ENCODE results near the gene LTV1.
"Not testable (repeated sequence)": the region's sequence is repeated elsewhere in the genome, so short reads cannot be mapped to it uniquely, and the experiment has no call there.

The LTV1 gene

GRCh38 chr6:143842461-143842901, 657 bp upstream of the LTV1 start:
- DNase-seq, result peak in 1 of 56 donors; percentile 20

- peak in 1 of 56 donors; percentile 36 for DNase-seq
Observed at GRCh38 chr6:143843677-143843999, 500 bp downstream of the LTV1 start.

- no peak for DNase-seq
Observed at GRCh38 chr6:143844006-143844405, 868 bp downstream of the LTV1 start.

GRCh38 chr6:143845033-143845432, 1.9 kb downstream of the LTV1 start:
- DNase-seq, result no peak

- DNase-seq, result not testable (repeated sequence)
Observed at GRCh38 chr6:143851706-143852105, 8.6 kb downstream of the LTV1 start.

GRCh38 chr6:143855057-143855456, 11.9 kb downstream of the LTV1 start:
- DNase-seq, result not testable (repeated sequence)

- DNase-seq, result not testable (repeated sequence)
Observed at GRCh38 chr6:143856762-143857161, 13.6 kb downstream of the LTV1 start.

GRCh38 chr6:143857651-143858050, 14.5 kb downstream of the LTV1 start:
- no peak for DNase-seq

GRCh38 chr6:143859891-143860660, 16.9 kb downstream of the LTV1 start:
- no peak for DNase-seq

- DNase-seq, result no peak
Observed at GRCh38 chr6:143863771-143864170, 20.6 kb downstream of the LTV1 start.

GRCh38 chr6:143864234-143864633, 21.1 kb downstream of the LTV1 start, which contains the start of gene ZC2HC1B:
Gene ZC2HC1B, plus strand, starts transcription at chr6:143864474. Its CDS starts 66 bp downstream, at chr6:143864540.
- no peak for DNase-seq

- no peak for DNase-seq
Observed at GRCh38 chr6:143867236-143867635, 24.1 kb downstream of the LTV1 start.

GRCh38 chr6:143868808-143869207, 25.7 kb downstream of the LTV1 start:
- DNase-seq, result not testable (repeated sequence)

GRCh38 chr6:143871202-143871730, 28.1 kb downstream of the LTV1 start:
- not testable (repeated sequence) for DNase-seq

GRCh38 chr6:143872201-143872600, 29.1 kb downstream of the LTV1 start:
- DNase-seq, result no peak

- not testable (repeated sequence) for DNase-seq
Observed at GRCh38 chr6:143873600-143873999, 30.5 kb downstream of the LTV1 start.

- not testable (repeated sequence) for DNase-seq
Observed at GRCh38 chr6:143874503-143874902, 31.4 kb downstream of the LTV1 start.

- DNase-seq, result no peak
Observed at GRCh38 chr6:143877584-143878271, 34.6 kb downstream of the LTV1 start.

GRCh38 chr6:143878272-143878760, 35.2 kb downstream of the LTV1 start:
- DNase-seq, result no peak

- no peak for DNase-seq
Observed at GRCh38 chr6:143880412-143880811, 37.3 kb downstream of the LTV1 start.

- DNase-seq, result no peak
Observed at GRCh38 chr6:143882401-143882930, 39.3 kb downstream of the LTV1 start.
